ENCODE data around the gene GRID1.

DNA sequence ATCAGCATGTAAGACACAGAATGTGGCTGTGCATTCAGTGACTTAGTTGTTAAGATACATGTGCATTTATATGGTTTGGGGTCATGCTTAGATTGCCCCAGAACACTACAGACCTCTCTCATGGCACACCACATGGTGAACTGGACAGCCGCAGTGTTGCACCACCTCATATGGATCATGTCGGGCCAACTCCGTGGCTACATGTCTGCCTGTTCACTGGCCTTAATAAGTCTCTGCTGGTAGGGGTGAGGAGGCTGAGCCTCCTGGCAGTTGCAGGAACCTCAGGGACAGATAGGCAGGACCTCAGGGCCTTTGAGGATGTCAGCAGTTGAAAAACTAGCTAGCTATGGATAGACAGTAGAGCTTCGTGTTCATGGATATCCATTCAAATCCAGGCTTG, 751.0 kb downstream of the GRID1 start:
- no peak for TF ChIP-seq EP300 (IDR thresholded peaks at IDR 0.05; ENCODE audit: borderline replicate concordance in 1 of 2, control insufficient read depth in 1 of 2, low read depth in 2 of 2, low read length in 2 of 2)
- TF ChIP-seq ZNF274 (IDR thresholded peaks at IDR 0.05; ENCODE audit: insufficient read depth, insufficient read length), result no peak
- TF ChIP-seq CBFB (IDR thresholded peaks at IDR 0.05; ENCODE audit: low read depth), result no peak
- no peak for TF ChIP-seq FOXM1 (IDR thresholded peaks at IDR 0.05; ENCODE audit: low read depth, low read length)
- TF ChIP-seq ZZZ3 (IDR thresholded peaks at IDR 0.05; ENCODE audit: control insufficient read depth, insufficient read length, low read depth), result no peak
- no peak for TF ChIP-seq ASH2L (IDR thresholded peaks at IDR 0.05; ENCODE audit: borderline replicate concordance, low read depth)
- TF ChIP-seq, protein P1, sequence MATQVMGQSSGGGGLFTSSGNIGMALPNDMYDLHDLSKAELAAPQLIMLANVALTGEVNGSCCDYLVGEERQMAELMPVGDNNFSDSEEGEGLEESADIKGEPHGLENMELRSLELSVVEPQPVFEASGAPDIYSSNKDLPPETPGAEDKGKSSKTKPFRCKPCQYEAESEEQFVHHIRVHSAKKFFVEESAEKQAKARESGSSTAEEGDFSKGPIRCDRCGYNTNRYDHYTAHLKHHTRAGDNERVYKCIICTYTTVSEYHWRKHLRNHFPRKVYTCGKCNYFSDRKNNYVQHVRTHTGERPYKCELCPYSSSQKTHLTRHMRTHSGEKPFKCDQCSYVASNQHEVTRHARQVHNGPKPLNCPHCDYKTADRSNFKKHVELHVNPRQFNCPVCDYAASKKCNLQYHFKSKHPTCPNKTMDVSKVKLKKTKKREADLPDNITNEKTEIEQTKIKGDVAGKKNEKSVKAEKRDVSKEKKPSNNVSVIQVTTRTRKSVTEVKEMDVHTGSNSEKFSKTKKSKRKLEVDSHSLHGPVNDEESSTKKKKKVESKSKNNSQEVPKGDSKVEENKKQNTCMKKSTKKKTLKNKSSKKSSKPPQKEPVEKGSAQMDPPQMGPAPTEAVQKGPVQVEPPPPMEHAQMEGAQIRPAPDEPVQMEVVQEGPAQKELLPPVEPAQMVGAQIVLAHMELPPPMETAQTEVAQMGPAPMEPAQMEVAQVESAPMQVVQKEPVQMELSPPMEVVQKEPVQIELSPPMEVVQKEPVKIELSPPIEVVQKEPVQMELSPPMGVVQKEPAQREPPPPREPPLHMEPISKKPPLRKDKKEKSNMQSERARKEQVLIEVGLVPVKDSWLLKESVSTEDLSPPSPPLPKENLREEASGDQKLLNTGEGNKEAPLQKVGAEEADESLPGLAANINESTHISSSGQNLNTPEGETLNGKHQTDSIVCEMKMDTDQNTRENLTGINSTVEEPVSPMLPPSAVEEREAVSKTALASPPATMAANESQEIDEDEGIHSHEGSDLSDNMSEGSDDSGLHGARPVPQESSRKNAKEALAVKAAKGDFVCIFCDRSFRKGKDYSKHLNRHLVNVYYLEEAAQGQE (IDR thresholded peaks at IDR 0.05; ENCODE audit: low read depth, low read length), result no peak
- TF ChIP-seq, protein P2, sequence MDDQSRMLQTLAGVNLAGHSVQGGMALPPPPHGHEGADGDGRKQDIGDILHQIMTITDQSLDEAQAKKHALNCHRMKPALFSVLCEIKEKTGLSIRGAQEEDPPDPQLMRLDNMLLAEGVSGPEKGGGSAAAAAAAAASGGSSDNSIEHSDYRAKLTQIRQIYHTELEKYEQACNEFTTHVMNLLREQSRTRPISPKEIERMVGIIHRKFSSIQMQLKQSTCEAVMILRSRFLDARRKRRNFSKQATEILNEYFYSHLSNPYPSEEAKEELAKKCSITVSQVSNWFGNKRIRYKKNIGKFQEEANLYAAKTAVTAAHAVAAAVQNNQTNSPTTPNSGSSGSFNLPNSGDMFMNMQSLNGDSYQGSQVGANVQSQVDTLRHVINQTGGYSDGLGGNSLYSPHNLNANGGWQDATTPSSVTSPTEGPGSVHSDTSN (IDR thresholded peaks at IDR 0.05; ENCODE audit: insufficient replicate concordance, low read depth, low read length), result no peak
- TF ChIP-seq PAX8 (IDR thresholded peaks at IDR 0.05), result no peak
- TF ChIP-seq, protein P3, sequence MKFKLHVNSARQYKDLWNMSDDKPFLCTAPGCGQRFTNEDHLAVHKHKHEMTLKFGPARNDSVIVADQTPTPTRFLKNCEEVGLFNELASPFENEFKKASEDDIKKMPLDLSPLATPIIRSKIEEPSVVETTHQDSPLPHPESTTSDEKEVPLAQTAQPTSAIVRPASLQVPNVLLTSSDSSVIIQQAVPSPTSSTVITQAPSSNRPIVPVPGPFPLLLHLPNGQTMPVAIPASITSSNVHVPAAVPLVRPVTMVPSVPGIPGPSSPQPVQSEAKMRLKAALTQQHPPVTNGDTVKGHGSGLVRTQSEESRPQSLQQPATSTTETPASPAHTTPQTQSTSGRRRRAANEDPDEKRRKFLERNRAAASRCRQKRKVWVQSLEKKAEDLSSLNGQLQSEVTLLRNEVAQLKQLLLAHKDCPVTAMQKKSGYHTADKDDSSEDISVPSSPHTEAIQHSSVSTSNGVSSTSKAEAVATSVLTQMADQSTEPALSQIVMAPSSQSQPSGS (IDR thresholded peaks at IDR 0.05; ENCODE audit: low read length), result no peak
- no peak for TF ChIP-seq NFYB (IDR thresholded peaks at IDR 0.05; ENCODE audit: insufficient read depth, low read depth, low read length)
